ENCODE results near the gene ASB11. TPM values are rescaled to one million over a fixed set of nuclear protein-coding genes. Genes with fewer than 3 reads are reported as not detected.
"Not testable (repeated sequence)": the region's sequence is repeated elsewhere in the genome, so short reads cannot be mapped to it uniquely, and the experiment has no call there.

Gene ASB11
- total RNA-seq, 2 donors from 2014 or later, result 61.6 to 65.9 TPM

- no peak for DNase-seq
- intact Hi-C loops (cut with DNase I), result no loop called here
- ATAC-seq, result no peak
These were observed 3.6 kb upstream of the ASB11 start for GRCh38 chrX:15319075-15319474.

- DNase-seq, result no peak
- no peak for ATAC-seq
- intact Hi-C loops (cut with DNase I), result no loop called here
These were observed 968 bp downstream of the ASB11 start for GRCh38 chrX:15314472-15314871.

DNA sequence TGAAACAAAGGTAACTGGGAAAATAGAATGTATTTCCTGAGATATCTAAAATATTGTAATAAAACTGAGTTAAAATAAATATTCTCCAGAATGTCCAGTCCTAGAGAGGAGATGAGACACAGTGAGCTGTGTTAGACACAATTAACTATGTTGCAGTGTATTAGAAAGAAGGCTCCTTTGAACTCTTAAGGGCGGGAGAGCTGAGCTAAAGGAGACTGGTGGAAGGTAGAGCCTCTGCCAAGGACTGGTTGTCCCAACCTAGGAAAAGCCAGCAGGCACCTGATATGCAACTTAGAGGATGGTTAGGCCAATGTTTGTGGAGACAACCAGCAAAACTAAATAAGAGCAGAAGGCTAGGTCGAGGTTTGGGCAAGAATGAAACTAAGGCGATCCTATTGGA is 4.3 kb downstream of the ASB11 start:
- DNase-seq (no peak), ATAC-seq (peak in 1 of 2 donors; percentile 44)
- intact Hi-C loops (cut with DNase I), result no loop called here

DNA sequence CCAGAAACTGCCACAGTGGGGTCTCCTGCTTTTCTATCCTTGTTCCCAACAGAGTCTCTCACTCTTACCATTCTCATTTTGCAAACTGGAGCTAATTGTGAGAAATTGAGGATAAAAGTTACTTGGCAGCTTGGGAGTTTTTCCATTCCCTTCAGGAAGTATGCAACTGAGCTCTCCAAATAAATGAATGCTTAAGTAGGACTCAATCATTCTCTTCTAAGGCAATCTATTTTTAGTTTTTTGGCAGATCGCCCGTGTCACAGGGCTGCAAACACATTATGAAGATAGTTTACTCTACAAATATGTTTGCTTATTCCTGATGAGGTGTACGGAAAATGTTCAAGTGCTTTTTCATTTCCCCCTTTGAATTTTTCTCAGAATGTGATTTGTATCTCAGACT is 5.3 kb downstream of the ASB11 start:
- peak; percentile 68 to 84 for ATAC-seq
- intact Hi-C loops (cut with DNase I), result no loop called here
- DNase-seq, result peak; percentile 26

- DNase-seq; intact Hi-C loops (cut with DNase I); ATAC-seq: not testable (repeated sequence)
These were observed 9.5 kb downstream of the ASB11 start for GRCh38 chrX:15305899-15306298.

DNA sequence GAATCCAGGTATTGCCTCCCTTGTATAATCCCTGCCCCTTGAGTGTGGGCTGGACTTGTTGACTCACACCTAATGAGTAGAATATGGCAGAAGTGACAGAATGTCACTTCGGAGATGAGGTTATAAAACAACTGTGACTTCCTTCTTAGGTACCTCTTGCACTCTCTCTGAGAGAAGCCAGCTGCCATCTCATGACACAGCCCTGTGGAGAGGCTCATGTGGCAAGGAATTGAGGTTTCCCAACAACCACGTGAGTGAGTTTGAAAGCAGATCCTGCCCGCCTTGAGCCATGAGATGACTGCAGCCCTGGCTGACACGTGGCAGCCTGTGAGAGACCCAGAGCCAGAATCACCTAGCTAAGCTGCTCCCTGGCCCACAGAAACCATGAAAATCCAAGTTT is 13.5 kb downstream of the ASB11 start:
- peak; percentile 56 for DNase-seq
- intact Hi-C loops (cut with DNase I), result no loop called here
- ATAC-seq, result peak; percentile 76 to 87

- no peak for DNase-seq
- intact Hi-C loops (cut with DNase I), result loop anchor here in 1 of 2 donors (5.0 kb wide), 2 partner anchors 37 to 167 kb away; partner anchors contain the start of gene PIGA
- no peak for ATAC-seq
These were observed 15.2 kb downstream of the ASB11 start for GRCh38 chrX:15299941-15300851.

GRCh38 chrX:15298780-15299179 is 16.7 kb downstream of the ASB11 start:
- intact Hi-C loops (cut with DNase I), result loop anchor here in 1 of 2 donors (5.0 kb wide), 2 partner anchors 39 to 169 kb away; partner anchors contain the start of gene PIGA
- peak in 1 of 2 donors; percentile 50 for ATAC-seq
- DNase-seq, result no peak

DNA sequence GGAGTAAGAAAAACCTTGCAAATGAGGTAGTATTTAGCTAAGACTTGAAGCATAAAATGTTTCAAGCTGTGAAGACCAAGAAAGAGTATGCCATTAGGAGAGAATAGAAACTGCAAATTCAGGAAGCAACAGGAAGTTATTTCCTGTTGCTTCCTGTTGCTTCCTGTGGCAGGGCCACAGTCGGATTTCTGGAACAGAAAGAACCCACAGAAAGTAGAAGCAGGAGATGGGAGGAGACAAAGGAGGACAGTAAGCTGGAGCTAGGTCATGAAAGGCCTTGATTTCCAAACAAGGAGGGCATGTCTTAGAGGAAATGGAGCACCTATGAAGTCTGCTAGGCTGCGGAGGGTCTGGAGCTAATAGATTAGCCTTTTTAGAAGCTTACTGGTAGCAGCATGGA is 17.2 kb downstream of the ASB11 start:
- peak in 1 of 2 donors; percentile 44 for ATAC-seq
- intact Hi-C loops (cut with DNase I), result loop anchor here in 1 of 2 donors (5.0 kb wide), 2 partner anchors 39 to 169 kb away; partner anchors contain the start of gene PIGA
- no peak for DNase-seq

DNA sequence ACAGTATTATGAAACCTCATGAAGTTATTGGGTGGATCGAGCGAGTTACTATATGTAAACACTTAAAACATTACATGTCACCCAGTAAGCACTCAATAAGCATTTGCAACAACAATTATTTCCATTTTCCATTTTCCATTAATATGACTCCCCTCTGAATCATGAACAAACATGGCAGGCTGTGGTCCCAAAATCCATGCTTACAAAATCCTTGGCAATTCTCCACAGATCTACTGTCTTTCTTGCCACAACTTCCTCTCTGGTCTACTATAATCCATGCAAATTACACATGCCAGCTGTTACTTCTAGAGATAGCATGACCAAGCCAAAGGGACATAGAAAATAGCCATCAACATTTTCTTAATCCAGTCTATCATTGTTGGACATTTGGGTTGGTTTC is 22.0 kb downstream of the ASB11 start:
- DNase-seq (no peak), ATAC-seq (no peak)
- intact Hi-C loops (cut with DNase I), result no loop called here

GRCh38 chrX:15292861-15293260 is 22.6 kb downstream of the ASB11 start:
- ATAC-seq, result no peak
- intact Hi-C loops (cut with DNase I), result no loop called here
- DNase-seq, result no peak

DNA sequence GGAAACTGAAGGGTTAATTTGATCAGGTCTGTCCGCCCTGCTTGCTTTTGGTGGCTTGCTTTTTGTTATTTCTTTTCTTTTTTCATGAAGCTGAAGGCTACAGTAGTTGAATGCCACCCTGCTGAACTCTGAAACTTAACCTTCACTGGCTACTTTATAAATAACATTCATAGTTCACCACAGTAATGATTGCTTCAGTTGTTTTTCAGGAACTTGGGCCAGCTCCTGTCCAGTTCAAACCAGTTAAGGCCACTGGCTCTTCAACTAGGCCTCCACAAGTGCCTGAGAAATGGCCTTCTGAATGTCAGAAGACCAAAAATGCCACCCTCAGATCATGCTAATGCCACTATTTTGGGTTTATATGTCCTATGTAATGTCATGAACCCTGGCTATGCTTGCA is 37.8 kb downstream of the ASB11 start:
- intact Hi-C loops (cut with DNase I), result no loop called here
- DNase-seq (no peak), ATAC-seq (no peak)

- intact Hi-C loops (cut with DNase I), result no loop called here
- ATAC-seq (no peak), DNase-seq (no peak)
These were observed 40.5 kb downstream of the ASB11 start for GRCh38 chrX:15274946-15275345.

- DNase-seq; ATAC-seq; intact Hi-C loops (cut with DNase I): not testable (repeated sequence)
These were observed 42.2 kb downstream of the ASB11 start for GRCh38 chrX:15273275-15273674.

GRCh38 chrX:15271757-15272156 is 43.7 kb downstream of the ASB11 start:
- intact Hi-C loops (cut with DNase I), result no loop called here
- no peak for ATAC-seq

GRCh38 chrX:15269618-15270521 is 45.6 kb downstream of the ASB11 start, which contains the start of gene ASB9:
Gene ASB9 (minus strand): TSS chrX:15270083. CDS start chrX:15269874, 209 bp downstream.
- peak; percentile 38 to 75 for ATAC-seq
- peak; percentile 23 for DNase-seq
- intact Hi-C loops (cut with DNase I), result no loop called here

More at GRCh38 chrX:15271757-15272156, 43.7 kb downstream of the ASB11 start:
- no peak for DNase-seq

GRCh38 chrX:15269120-15269519 is 46.3 kb downstream of the ASB11 start:
- ATAC-seq, result no peak
- intact Hi-C loops (cut with DNase I), result no loop called here
- no peak for DNase-seq

DNA sequence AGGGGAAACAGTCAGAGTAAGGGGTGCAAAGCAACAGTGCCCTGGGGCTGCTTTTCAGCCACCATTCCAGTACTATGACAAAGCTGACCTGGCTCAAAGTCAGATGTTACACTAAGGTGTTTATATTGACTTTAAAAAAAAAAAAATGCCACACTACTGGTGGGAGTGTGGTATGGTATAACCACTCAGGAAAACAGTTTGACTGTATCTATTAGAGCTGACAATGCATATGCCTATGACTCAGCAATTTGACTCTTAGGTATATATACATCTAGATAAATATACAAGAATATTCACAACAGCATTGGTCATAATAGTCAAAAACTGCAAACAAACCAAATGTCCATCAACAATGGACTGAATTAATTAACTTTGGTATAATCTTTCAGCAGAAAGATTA is 60.6 kb downstream of the ASB11 start:
- intact Hi-C loops (cut with DNase I), result no loop called here
- ATAC-seq (no peak), DNase-seq (no peak)

- DNase-seq, result no peak
- intact Hi-C loops (cut with DNase I), result no loop called here
- ATAC-seq, result peak in 1 of 2 donors; percentile 23
These were observed 69.5 kb downstream of the ASB11 start for GRCh38 chrX:15245896-15246295.

DNA sequence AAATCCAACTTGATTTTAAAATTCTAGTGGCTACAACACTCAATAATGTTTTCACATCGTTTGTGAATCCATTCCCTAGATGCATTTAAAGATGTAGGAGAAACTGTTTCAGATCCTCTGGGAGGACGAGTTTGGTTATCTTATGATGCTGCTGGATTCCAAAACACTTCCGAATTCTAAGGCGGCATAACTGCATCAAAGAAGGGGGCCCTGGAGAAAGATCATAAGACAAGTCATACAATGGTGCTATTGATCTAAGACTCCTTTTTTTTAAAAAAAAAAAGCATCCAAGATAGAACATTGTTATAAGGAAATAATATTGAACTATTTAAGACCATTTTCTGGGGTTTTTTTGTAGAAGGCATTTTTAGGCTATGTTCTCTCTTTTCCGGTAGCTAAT is 71.0 kb downstream of the ASB11 start:
- DNase-seq (no peak), ATAC-seq (no peak)
- intact Hi-C loops (cut with DNase I), result no loop called here

All from left cardiac atrium (tissue), 4 donors.